Stimulated activated CD8-positive, alpha-beta memory T cell treated with anti-CD3 and anti-CD28 coated beads, Interleukin-7, amount 100 ng/mL, for 4 hours (primary cell): ENCODE results near the gene POU2AF2.
"Not testable (repeated sequence)": the region's sequence is repeated elsewhere in the genome, so short reads cannot be mapped to it uniquely, and the experiment has no call there.

Experiments used
- DNase-seq, 2 donors: peaks; one replicate each; pipeline ENCODE4 v3.0.0-alpha.2; 2020; ENCODE audit warnings: low read depth in 2 of 2

POU2AF2 gene

DNA sequence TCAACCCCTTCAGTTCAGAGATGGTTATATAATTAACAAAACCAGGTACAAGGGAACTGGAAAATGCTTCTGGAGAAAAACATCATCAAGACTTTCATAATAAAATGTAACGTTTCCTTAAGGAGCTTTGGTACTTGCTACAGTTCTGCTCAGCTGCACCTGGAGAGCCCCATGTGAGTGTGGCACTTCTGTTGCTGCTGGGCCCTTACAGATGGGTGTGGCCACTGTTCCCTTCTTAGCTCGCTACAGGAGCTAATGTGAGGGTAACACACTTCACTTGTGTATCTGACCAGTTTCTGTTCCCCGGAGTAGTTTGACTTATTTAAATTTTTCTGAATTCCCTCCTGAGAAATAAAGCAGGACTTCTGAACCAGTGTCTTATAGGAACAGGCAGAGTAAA, 56.8 kb downstream of the POU2AF2 start:
- DNase-seq: no peak

DNA sequence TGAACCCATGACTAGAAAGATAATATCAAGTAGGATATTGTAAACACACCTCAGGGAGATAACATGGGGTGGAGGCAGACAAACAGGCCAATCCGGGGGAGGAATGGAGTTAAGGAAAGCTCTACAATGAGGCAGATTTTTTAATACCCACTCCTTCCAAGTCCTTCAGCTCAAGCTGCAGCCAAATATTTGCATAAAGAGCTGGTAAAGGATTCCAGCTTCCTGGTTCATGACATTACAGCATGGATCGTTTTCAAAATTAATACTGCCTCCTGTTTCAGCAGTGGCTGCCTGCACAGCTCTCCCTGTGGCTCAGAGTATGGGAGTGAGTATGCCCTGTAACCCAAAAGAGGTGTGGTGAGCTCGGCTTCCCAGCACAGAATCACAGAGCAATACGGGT, 57.9 kb downstream of the POU2AF2 start:
- no peak for DNase-seq

DNA sequence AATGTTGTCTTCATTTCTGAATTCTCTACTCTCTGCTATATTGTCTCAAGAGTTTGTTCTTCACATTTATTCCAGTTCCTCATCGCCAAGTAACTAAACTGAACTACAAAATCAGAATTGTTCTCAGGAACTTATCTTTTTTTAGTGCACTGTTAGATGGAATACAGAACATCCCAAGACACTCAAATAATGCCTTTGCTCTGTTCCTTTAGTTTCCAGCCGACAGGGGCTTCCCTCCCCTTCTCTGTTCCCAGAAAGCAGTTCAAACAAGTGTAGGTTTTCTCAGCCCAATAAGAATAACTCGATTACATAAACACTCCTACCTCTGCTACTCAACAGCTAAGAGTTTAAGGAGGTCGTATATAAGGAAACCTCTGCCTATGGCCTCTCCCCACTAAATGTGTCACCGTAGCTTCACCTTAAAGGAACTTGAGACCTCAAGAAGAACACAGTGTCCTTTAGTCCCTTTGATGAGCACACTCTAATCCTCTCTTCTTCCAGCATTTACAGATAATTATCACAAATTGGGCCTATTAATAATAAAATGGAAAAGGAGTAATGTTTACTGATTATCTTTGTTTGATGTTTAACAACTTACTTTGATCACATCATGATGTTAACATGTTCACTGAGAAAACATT, 59.8 kb downstream of the POU2AF2 start:
- no peak for DNase-seq

DNA sequence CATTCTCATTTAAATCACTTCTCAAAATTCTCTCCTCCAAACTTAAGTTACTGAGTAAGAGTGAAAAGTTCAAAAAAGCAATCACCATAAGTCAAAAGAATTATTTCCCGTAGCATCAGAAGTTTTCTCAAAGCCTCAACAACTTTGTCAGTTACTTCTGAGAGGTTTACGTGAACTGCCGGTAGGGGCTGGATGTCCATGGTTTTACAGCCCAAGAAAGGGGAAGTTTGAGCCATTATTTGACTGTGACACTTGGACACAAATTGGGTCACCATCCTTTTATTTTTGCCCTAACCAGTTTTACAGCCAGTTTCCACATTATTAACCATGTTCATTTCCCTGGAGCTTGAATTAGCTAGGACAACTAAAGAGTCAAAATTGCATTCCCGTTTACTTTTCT, 60.4 kb downstream of the POU2AF2 start:
- DNase-seq: no peak

DNA sequence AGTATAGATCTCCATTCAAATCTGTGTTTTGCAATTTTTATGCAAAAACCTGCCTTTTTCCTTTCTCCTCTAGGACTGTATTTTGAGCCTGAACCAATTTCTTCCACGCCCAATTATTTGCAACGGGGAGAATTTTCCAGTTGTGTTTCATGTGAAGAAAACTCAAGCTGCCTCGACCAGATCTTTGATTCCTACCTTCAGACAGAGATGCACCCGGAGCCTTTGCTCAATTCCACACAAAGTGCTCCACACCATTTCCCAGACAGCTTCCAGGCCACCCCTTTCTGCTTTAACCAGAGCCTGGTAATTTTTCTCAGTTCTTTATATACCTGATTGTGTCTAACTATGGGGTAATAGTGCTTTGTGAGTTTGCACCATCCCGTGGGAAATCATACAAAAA, 60.8 kb downstream of the POU2AF2 start:
- DNase-seq: no peak

DNA sequence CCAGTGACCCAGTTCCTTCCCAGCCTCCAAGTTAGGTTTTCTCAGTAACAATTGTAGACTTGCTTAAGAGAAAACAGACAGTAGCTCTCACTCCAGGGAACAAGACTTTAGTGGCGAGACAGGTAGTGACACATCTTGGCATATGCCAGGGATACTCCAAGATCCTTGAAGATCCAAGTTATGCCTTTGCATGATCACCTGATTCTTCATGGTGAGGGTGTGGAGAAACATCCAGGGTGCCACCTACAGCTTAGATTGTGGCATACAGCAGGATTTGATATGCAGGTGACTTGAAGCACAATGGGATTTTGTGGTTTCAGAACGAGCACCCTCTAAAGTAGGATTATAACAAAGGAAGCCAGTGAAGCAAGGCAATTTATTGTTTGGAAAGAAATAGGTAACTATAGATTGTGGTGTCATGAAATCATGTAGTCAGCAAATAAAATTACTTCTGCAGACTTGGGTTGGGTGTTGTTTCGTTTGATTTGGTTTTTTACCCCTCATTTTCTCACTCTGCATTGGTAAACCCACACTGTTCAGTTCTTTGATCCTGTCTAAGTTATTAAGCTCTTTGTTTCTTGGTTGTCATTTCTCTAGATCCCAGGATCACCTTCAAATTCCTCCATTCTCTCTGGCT, 62.1 kb downstream of the POU2AF2 start:
- no peak for DNase-seq

DNA sequence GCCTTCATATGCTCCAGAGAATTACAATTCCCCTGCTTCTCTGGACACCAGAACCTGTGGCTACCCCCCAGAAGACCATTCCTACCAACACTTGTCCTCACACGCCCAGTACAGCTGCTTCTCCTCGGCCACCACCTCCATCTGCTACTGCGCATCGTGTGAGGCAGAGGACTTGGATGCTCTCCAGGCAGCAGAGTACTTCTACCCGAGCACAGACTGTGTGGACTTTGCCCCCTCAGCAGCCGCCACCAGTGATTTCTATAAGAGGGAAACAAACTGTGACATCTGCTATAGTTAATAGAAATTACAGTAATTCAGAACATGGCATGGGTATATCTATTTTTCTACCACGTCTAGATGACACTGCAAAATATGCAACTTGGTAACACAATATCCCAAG, 62.6 kb downstream of the POU2AF2 start:
- no peak for DNase-seq

DNA sequence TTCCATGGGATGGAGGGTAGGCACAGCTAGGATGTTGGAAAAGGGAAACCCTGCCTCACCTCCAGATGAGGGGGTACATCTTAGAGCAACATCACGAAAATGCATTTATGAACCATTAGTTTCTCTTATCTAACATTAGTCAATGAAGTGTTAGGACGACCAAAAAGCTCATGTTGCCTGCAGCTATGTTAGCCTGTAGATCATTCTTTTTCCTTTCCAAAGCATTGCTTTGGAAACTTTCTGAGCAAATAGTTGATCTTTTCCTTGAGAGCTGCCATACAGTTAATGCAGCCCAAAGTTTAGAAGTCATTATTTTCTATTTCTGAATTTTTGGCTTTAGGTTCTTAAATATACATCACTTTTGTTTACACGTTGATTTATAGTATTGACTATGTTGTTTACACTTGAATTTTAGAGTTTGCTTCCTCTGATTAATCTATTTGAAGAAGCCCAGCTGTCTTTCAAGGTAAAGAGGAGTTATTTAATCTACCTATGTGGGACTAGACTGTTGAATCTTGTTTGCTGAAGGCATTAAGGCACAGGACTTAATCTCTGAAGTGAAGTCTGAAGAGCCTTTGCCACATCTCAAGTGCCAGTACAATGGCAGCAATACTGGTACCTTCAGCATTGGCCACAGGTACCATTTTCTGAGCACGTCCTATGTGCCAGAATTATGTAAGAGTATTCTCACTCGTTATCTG, 63.8 kb downstream of the POU2AF2 start:
- DNase-seq: no peak

DNA sequence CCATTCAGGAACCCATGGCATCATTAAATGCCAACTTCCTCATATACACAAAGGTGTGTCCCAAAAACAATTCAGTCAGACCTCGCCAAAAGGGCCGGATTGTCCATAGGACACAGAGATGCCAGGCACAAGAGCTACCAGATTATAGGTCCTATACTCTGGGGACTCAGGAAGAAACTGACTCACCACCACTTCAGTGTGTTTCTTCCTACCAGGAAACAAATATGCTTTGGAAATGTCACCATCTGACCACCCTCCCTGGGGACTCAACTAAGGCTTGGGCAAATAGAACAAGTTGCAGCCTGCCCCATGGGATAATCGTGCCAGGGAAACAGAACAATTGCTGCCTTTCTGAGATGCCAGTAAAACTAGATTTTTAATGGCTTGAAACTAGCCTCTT, 64.6 kb downstream of the POU2AF2 start:
- DNase-seq: no peak

DNA sequence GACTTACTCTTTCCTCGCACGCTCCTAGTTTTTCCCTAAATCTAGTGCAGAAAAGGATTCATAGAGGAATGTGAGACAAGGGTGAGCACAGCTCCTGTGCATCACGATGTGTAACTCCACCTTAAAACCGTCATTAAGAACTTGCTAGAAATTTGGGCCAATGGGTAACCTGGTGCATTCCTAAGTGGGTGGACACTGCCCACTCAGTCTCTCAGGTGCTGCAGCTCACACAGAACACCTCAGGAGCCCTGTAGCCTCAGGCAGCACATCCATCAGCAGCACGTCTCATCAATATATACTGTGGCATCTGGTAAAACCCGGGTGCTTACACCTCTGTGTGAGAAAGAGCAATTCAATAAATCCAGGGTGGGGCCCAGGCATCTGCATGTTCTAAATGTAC, 65.2 kb downstream of the POU2AF2 start:
- no peak for DNase-seq

DNA sequence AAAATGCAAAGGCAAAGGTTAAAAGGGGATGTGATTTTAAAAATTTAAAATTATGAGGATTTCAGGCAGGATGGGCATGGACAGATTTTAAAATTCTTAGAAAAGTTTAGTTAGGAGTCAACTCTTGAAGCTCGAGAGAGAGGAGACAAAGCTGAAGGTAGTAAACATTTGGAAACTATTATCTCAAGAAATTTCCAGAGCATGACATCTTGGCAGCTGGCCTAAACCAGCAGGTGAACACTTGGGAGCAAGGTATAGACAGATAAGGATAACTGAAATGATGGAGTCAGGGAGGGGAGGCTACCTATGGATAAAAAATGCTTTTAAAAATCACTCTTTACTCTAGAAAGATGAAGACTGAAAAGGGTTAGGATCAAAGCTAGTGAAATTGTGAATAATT, 66.6 kb downstream of the POU2AF2 start:
- DNase-seq: no peak

DNA sequence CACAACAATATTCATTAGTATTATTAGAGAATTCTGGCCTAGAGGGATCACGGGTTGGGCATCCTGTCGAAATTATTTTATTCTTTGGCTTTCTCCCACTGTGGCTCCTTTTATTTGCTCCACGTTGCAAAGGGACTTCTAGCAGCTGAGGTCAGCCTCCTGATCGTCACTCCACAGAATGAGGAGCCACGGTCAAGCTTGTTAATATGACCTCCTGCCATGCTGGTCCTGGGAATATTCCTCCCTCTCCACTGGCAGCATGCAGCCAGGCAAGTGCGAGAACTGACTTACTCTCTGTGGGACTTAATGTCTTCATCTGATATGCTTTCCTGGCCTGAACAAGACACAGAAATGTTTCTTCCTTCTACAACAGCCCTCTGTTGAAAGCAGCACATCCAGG, 73.8 kb downstream of the POU2AF2 start:
- no peak for DNase-seq

DNA sequence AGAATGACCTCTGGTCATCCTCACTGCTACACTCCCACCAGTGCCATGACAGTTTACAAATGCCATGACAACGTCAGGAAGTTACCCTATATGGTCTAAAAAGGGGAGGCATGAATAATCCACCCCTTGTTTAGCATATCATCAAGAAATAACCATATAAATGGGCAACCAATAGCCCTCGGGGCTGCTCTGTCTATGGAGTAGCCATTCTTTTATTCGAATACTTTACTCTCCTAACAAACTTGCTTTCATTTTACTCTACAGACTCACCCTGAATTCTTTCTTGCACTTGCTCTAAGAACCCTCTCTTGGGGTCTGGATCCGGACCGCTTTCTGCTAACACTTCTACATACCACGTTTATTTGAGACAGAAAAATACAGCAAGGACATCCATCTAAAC, 74.7 kb downstream of the POU2AF2 start:
- DNase-seq: not testable (repeated sequence)

DNA sequence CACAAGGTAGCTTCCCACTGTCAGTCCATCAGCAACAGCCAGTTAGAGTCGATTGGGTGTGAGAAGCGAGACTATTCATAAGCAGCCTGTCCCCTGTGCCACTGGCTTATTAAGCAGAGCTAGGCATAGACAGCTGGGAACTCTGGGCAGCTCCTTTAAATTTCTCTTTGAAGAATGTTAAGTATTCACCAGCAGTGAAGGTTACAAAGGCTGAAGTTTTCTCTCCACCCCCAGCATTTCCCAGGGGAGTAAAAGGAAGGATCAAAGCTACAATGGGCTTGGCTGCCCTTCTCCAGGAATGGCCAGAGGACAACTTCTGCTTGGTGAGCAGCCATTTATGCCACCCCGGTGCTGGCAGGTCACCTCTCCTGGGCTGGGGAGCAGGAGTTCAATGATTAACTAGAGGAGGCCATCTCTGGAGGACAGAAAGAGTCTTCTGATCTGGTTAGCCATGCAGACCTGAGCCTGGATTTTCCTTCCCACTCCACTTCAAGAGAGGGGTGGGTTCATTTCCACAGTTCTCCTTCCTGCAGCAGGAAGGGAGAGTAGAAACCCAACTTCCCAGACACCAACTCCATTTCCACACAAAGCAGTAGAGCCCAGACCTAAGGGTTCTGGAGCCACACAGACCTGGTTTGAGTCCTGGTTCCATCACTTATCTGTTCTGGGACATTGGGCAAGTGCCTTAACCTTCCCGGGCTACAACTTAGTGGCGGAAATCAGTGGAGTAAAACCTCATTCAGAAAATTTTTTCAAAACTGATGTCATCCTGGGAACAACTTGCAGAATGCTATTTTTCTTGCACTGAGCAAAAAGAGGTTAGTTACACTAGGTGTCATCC, 75.4 kb downstream of the POU2AF2 start:
- no peak for DNase-seq

DNA sequence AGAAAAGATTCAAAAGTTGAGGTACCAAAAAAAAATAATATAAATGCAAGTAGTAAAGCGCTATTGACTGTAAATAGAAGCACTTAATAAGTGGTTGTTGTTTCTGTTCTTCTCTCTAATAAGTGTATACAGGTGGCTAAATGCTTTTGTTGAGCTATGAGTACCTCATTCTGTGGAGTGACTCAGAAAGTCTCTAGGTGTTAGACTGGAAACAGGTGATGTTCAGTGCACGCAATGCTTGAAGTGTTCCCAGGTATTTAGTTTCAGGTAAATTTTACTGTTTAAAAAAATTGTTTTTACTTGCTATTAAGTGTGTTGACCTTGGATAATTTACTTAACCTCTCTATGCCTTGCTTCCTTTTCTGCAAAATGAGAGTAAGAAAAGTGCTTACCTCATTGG, 77.0 kb downstream of the POU2AF2 start:
- DNase-seq: no peak

DNA sequence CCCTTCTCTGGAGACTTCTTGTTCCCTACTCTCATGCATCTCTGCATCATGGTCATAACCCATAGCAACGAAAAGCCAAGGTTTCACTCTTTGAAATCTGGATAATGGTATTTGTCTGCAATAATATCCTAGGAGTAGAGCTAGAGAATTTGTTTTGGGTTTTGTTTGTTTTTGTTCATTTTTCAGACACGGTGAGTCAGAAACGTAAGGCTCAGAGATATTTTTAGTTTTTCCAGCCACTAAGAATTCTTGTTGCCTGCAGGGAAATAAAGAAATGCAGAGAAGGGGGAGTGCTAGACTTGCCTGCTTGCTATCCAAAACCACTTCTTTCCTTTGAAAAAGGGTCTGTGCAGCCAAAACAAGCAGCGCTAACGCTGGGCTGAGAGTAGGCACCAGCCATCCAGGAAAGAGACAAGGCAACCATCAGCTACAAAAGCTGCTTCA, 78.8 kb downstream of the POU2AF2 start:
- DNase-seq: no peak

DNA sequence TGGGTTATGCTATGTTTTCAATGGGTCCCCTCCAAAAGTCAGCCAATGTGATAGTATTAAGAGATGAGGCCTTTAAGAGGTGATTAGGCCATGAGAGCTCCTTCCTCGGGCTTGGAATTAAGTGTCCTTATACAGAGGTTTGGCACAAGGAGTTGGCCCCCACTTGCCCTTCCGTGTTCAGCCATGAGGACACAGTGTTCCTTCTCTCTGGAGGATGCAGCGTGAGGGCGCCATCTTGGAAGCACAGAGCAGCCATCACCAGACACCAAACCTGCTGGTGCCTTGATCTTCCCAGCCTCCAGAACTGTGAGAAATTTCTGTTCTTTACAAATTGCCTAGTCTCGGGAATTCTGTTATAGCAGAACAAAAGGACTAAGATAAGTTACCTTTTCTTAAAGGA, 79.7 kb downstream of the POU2AF2 start:
- no peak for DNase-seq

DNA sequence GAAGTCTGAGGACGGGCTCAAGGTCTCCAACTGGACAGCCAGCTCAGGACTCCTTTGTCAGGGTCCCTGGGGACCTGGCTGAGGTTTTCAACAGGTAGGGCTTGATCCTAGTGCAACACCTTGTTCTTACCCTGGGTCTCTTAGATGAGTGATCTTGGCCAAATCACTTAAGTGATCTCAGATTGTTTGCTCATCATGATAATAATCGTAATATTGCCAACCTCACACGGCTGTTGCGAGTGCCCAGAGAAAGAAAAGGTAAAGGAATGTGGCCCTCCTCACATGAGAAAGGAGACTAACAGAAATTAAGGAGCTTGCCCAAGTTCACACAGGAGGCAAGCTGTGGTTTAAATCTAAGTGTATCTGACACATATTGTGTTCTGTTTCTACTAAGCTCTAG, 81.3 kb downstream of the POU2AF2 start:
- no peak for DNase-seq

DNA sequence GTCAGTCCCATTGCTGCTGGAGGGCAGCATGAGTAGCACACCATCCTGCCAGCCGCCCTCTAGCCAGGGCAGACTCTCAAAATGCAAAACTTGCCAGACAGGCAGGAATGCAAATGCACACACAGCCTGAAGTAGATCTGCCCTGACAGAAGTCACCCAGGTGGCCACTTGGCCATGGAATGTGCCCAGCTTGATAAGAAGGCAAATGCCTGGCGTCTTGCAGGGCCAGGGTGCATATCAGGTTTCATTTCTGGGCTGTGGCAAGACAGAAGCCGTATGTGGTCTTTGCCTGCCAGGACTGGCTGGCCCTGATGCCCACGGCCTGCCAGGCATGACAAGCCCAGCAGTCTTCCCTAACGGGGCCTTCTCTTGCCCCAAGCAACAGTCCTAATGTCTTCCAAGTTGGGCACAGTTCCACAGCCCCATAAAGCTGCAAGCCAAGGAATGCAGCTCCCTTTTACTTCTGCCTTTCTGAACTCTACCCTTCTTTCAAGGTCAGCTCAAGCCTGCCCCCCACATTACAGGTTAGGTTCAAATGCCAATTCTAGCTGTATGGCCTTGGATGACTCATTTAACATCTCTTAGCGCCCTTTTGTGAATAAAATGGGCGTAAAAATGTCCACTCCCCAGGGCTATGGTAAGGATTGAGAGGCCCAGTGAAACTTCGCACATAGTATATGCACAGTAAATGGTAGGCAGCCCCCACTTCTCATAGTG, 82.5 kb downstream of the POU2AF2 start:
- no peak for DNase-seq

DNA sequence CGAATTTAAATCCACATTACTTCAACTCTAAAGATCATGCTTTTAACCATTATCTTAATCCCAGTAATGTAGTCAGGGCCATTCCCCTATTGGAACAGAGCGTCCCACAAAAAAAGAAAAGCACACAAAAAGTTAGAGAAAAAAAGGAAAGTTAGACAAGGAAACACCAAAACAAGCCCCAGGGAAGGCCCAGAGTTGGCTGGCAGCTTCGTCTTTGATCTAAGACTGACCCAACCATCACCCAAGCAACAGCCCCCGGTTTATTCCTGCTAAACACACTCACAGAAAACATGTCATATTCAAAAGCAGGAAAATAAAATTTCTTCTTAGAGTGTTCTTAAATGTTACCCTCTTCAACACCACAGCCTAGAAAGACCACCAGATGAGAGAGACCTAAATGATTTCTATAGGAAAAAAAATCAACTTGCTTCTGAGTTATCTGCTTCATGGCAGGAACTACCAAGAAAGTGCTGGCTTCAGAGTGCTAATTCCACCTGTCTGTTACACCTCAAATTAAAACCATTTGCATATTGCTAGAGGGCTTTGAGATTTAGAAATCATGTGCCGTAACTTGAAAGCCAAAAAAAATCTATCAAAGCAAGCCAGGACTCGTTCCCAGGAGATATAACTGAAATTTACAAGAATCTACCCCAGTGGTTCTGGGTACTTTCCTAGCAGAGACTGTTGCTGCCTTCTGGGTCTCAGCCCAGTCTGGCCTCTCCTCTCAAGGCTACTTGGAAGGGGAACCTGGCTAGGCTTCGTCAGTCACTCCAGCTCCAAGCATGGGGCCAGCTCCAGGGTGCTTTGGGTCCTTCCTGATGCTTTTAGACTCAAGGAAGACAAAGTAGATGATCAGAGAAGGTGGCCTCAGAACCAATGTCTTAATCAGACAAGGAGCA, 84.0 kb downstream of the POU2AF2 start:
- no peak for DNase-seq
